Neuron (in vitro differentiated cells): Measurements from ENCODE around the gene S1PR3.

Source experiments
- H2AFZ ChIP-seq: one replicate; pipeline ENCODE4 v1.6.1; 2013; ENCODE audit warnings: low read depth, mild to moderate bottlenecking, inconsistent platforms, low read length, moderate library complexity
- H3K27me3 ChIP-seq: one replicate; pipeline ENCODE4 v1.6.1; 2013; ENCODE audit warnings: low read length; ENCODE audit not compliant: insufficient read depth
- H3K36me3 ChIP-seq: one replicate; pipeline ENCODE4 v1.6.1; 2013; ENCODE audit warnings: low read length; ENCODE audit not compliant: insufficient read depth
- H3K4me1 ChIP-seq: one replicate; pipeline ENCODE4 v1.6.1; 2013; ENCODE audit warnings: low read length; ENCODE audit not compliant: insufficient read depth
- H3K4me3 ChIP-seq: 2 replicates; pipeline ENCODE4 v1.5.1; 2013; ENCODE audit warnings: mild to moderate bottlenecking, low read length, moderate library complexity
- H3K9me3 ChIP-seq: one replicate; pipeline ENCODE4 v1.6.1; 2013; ENCODE audit warnings: low read length

S1PR3 gene

GRCh38 chr9:88988796-88989641, 2.2 kb upstream of the S1PR3 start:
- no peak overlapping the region for H3K4me3 ChIP-seq
- H3K4me1 ChIP-seq: peaks cover 23% of the 10 kb centered on the region
- H3K9me3 ChIP-seq: peaks cover 3% of the 10 kb centered on the region
- H2AFZ ChIP-seq: no peak overlapping the region
- peaks cover 7% of the 10 kb centered on the region for H3K27me3 ChIP-seq
- H3K36me3 ChIP-seq: no peaks in the 10 kb centered on the region

- Histone ChIP-seq H3K4me3 (peak overlapping the region; percentile 40), H3K9me3 (peaks cover 3% of the 10 kb centered on the region), H3K27me3 (peaks cover 7% of the 10 kb centered on the region), H3K4me1 (peaks cover 23% of the 10 kb centered on the region), H3K36me3 (no peaks in the 10 kb centered on the region), H2AFZ (no peak overlapping the region)
Observed at GRCh38 chr9:88990041-88990728, 1.1 kb upstream of the S1PR3 start.

GRCh38 chr9:88990729-88991065, 571 bp upstream of the S1PR3 start:
- Histone ChIP-seq H3K36me3 (no peaks in the 10 kb centered on the region), H3K27me3 (peaks cover 7% of the 10 kb centered on the region), H3K9me3 (peaks cover 3% of the 10 kb centered on the region), H2AFZ (no peak overlapping the region), H3K4me3 (peak overlapping the region; percentile 40), H3K4me1 (peaks cover 23% of the 10 kb centered on the region)

GRCh38 chr9:88992556-88992955, 1.3 kb downstream of the S1PR3 start:
- H3K4me1 ChIP-seq: peaks cover 23% of the 10 kb centered on the region
- peaks cover 4% of the 10 kb centered on the region for H3K36me3 ChIP-seq
- no peak overlapping the region for H2AFZ ChIP-seq
- H3K9me3 ChIP-seq: no peaks in the 10 kb centered on the region
- peaks cover 7% of the 10 kb centered on the region for H3K27me3 ChIP-seq
- H3K4me3 ChIP-seq: peak overlapping the region; percentile 71

DNA sequence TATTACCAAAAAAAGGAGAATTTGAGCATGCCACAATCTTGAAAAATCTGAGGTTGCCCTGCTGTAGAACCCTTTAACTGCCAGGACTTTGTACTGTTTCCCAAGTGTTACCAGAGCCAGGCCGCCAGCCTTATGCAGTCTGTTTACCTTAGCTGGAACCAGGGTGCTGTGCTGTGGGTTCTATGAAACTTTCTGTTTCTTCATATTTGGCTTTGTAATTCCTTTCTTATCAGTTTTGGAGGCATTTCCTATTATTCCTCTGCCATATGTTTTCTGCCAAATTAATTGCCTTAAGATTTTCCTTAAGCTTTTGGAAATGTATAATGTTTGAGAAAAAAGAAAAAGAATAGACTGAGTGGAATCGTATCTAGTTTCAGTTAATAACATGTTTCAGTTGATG, 2.1 kb downstream of the S1PR3 start:
- no peak overlapping the region for H2AFZ ChIP-seq
- H3K27me3 ChIP-seq: peaks cover 7% of the 10 kb centered on the region
- H3K4me3 ChIP-seq: peak overlapping the region; percentile 71
- H3K36me3 ChIP-seq: peaks cover 4% of the 10 kb centered on the region
- no peaks in the 10 kb centered on the region for H3K9me3 ChIP-seq
- H3K4me1 ChIP-seq: peaks cover 23% of the 10 kb centered on the region

GRCh38 chr9:88993871-88994460, 2.7 kb downstream of the S1PR3 start:
- H3K9me3 ChIP-seq: no peaks in the 10 kb centered on the region
- H2AFZ ChIP-seq: no peak overlapping the region
- H3K36me3 ChIP-seq: peaks cover 4% of the 10 kb centered on the region
- peaks cover 29% of the 10 kb centered on the region for H3K4me1 ChIP-seq
- H3K4me3 ChIP-seq: no peak overlapping the region
- peaks cover 7% of the 10 kb centered on the region for H3K27me3 ChIP-seq

DNA sequence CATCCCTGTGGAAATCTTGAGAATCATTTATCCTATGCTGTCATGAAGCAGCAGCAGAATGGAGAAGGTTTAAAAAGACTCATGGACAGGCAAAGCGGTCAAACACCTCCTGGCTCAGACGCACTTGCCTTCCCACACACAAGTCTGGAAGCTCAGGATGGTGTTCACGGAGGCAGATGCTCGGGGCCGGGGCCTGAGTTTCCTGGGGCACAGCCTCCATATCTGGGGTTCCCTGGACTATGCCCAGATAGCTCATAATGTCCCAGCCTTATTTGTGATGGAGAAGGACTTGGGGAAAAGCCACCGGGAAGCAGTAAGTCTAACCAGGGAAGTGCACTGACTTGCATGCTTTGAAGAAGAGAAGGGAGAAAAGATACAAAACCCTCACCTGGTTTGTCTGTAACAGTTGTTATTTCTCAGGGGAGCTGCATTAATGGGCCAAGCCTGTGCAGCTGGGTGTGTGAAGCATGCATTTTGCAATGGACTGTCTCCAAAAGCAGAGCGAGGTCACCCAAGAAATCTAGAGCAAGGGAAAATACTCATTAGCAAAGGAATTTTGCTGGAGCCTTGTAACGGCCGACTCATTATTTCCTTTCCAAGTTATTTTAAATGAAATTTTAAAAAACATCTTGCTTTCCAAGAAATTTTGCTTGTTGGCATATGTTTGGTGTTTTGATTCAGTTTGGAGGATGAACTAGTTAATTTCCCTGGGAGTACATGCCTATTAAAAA, 3.4 kb downstream of the S1PR3 start:
- no peaks in the 10 kb centered on the region for H3K9me3 ChIP-seq
- no peak overlapping the region for H3K4me3 ChIP-seq
- peaks cover 5% of the 10 kb centered on the region for H3K27me3 ChIP-seq
- peaks cover 30% of the 10 kb centered on the region for H3K4me1 ChIP-seq
- peaks cover 4% of the 10 kb centered on the region for H3K36me3 ChIP-seq
- H2AFZ ChIP-seq: no peak overlapping the region

GRCh38 chr9:88995200-88995577, 3.9 kb downstream of the S1PR3 start:
- Histone ChIP-seq H3K4me1 (peaks cover 30% of the 10 kb centered on the region), H3K36me3 (peaks cover 4% of the 10 kb centered on the region), H3K9me3 (no peaks in the 10 kb centered on the region), H3K27me3 (peaks cover 3% of the 10 kb centered on the region), H2AFZ (no peak overlapping the region), H3K4me3 (no peak overlapping the region)

DNA sequence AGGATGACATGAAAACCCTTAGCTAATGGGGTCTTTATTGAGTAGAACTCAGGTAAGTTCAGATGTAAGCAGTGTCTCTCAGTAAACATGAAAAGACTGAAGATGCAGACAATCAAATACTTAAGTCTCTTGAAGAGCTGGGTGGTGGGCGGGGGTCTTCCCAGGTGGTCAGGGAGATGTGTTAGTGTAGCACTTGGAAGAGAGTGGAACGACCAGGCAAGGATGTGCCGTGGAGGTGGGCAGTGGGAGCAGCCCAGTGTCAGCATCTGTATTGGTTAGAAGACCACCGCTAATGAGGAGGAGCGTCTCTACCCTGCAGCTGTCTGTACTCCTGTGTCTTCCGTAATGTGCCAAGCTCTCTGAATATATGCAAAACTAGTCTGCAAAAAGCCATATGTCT, 4.4 kb downstream of the S1PR3 start:
- Histone ChIP-seq H3K4me3 (no peak overlapping the region), H3K4me1 (peaks cover 30% of the 10 kb centered on the region), H3K36me3 (peaks cover 4% of the 10 kb centered on the region), H3K27me3 (peaks cover 3% of the 10 kb centered on the region), H2AFZ (no peak overlapping the region), H3K9me3 (no peaks in the 10 kb centered on the region)

DNA sequence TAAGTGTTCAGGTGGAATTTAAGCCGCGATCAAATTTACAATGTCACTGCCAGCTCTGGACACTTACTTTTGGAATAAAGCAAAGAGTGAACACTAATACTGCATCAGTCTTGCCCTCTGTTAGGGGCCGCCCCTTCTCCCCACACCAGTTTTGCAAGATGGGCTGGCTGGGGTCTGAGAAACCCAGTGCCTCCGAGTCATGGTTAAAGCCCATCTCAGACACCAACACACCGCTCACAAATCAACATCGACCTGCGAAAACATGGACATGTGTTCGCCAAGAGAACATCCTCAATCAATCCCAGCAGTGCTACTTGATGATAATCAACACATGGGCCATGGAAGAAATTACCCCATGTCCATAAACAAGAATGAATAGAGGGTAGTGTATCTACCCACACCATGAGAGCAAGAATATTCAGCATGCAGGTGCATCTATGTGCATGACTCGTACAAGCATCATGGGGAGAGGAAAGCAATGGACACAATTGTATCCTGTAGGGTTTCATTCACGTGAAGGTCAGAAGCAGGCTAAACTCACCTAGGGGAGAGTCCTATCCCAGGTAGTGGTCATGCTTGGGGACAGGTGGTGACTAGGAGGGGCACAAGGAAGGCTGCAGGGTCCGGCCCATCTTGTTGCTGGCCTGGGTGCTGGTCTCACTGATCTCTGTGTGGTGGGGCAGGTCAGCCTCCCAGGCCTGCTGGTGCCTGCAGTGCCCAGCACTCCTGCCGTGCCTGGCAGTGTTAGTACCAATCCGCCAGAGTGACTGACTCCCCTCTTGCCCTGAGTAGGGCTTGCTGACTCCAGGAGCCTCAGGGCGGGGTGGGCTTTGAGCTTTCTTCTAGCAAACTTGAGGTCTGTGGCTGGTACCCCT, 5.0 kb downstream of the S1PR3 start:
- Histone ChIP-seq H3K27me3 (peaks cover 3% of the 10 kb centered on the region), H3K4me3 (no peak overlapping the region), H3K9me3 (no peaks in the 10 kb centered on the region), H3K4me1 (peaks cover 27% of the 10 kb centered on the region), H3K36me3 (peaks cover 5% of the 10 kb centered on the region), H2AFZ (no peak overlapping the region)

DNA sequence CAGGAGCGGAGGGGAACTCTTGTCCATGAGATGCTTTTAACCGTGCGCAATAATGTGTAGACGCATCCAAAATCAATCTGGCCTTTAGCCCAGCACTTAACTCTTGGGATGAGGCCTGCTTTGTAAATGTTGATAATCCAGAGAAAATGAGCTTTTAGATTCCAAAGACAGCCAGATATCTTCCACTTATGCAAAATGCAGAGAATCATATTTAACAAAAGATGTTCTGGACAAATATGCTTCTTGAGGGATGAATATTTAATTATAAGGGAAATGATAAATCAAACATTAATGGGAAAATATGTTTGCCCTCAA, 5.6 kb downstream of the S1PR3 start:
- H3K4me3 ChIP-seq: no peak overlapping the region
- H3K4me1 ChIP-seq: peaks cover 25% of the 10 kb centered on the region
- peaks cover 3% of the 10 kb centered on the region for H3K9me3 ChIP-seq
- H3K27me3 ChIP-seq: peaks cover 3% of the 10 kb centered on the region
- no peak overlapping the region for H2AFZ ChIP-seq
- H3K36me3 ChIP-seq: peaks cover 10% of the 10 kb centered on the region

DNA sequence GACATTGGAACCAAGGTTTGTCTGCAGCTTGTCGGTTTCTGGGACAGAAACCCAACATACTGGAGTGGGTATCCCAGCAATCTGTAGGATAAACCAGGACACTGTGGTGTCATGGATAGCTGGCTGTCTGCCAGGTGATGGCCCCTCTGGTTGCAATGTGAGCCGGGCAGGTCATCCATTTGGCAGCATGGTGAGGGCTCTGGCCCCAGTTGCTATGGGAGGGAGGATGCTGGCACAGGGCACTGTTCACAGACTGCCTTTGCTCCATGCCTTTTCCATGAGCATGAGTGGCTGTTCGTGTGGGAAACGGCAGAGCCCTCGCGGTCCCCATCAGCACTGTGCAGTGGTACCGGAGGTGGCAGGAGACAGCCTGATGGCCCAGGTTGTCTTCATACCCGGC, 6.4 kb downstream of the S1PR3 start:
- no peak overlapping the region for H2AFZ ChIP-seq
- H3K4me3 ChIP-seq: no peak overlapping the region
- H3K27me3 ChIP-seq: peaks cover under 1% of the 10 kb centered on the region
- H3K36me3 ChIP-seq: peaks cover 10% of the 10 kb centered on the region
- peaks cover 3% of the 10 kb centered on the region for H3K9me3 ChIP-seq
- peaks cover 21% of the 10 kb centered on the region for H3K4me1 ChIP-seq
